HUES48 (cell line): ENCODE data around the gene WNT5B.

Source experiments
- H3K27ac ChIP-seq: one replicate; pipeline ENCODE4 v1.7.0; 2013; ENCODE audit warnings: low read depth, low read length, inconsistent platforms
- H3K27me3 ChIP-seq: 2 replicates; pipeline ENCODE4 v1.6.1; 2013; ENCODE audit warnings: mild to moderate bottlenecking, low read length; ENCODE audit not compliant: control insufficient read depth, insufficient read depth
- H3K36me3 ChIP-seq: 2 replicates; pipeline ENCODE4 v1.6.1; 2013; ENCODE audit warnings: low read length; ENCODE audit not compliant: control insufficient read depth, insufficient read depth
- H3K4me1 ChIP-seq: 2 replicates; pipeline ENCODE4 v1.6.1; 2013; ENCODE audit warnings: mild to moderate bottlenecking, low read length; ENCODE audit not compliant: control insufficient read depth, insufficient read depth
- H3K4me3 ChIP-seq: 2 replicates; pipeline ENCODE4 v1.5.1; 2013; ENCODE audit warnings: mild to moderate bottlenecking, low read depth, low read length
- H3K9ac ChIP-seq: 2 replicates; pipeline ENCODE4 v1.6.1; 2013; ENCODE audit warnings: mild to moderate bottlenecking, low read depth, low read length, moderate library complexity
- H3K9me3 ChIP-seq: 2 replicates; pipeline ENCODE4 v1.6.1; 2013; ENCODE audit warnings: low read length; ENCODE audit not compliant: control insufficient read depth, insufficient read depth

WNT5B gene

GRCh38 chr12:1657688-1658087 lies 28.7 kb downstream of the WNT5B start:
- Histone ChIP-seq H3K9me3 (no peaks in the 10 kb centered on the region), H3K4me1 (no peaks in the 10 kb centered on the region), H3K27me3 (peaks cover 20% of the 10 kb centered on the region), H3K36me3 (no peaks in the 10 kb centered on the region), H3K27ac (no peak overlapping the region), H3K4me3 (no peak overlapping the region), H3K9ac (no peak overlapping the region)

DNA sequence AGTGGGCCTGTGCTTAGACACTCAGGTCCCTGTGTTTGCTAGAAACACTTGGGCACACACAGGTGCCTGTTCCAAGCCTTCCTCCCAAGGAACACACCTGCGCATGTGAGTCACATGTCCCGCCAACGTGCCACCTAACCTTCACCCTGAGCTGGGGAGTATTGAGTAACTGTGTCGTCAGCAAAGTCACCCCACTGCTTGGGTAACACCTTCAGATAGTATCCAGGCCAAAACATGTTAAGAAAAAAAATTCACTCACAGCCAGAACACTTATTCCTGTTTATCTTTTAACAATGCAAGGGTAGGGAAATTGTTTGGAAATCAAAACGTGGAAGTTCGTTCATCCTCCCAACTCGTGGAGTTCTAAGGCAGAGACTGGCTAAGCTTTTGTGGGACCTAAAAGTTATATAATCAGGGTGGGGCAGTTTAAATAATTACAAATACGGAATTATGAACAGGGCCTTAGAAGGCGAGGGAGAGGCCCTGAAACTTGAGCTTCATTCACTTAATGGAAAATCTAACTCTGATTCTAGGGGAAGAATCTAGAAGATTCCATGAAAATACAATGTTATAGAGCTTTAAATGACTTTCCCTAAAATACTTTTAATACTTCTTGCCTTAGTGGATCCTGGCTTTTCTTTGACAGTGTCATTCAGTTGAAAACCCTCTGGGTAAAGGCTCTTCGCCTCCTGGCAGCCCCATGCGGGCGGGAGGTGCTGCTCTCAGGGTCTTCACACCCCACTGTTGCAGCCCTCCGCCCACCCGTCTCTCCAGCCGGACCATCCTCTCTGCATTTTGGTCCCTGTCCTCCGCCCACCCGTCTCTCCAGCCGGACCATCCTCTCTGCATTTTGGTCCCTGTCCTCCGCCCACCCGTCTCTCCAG lies 31.5 kb downstream of the WNT5B start:
- Histone ChIP-seq H3K4me1 (no peaks in the 10 kb centered on the region), H3K9me3 (no peaks in the 10 kb centered on the region), H3K27ac (no peak overlapping the region), H3K27me3 (peaks cover 30% of the 10 kb centered on the region), H3K4me3 (0 out of 2 replicates have a peak overlapping the region, but pooled peaks have one; percentile 16), H3K36me3 (no peaks in the 10 kb centered on the region), H3K9ac (no peak overlapping the region)

DNA sequence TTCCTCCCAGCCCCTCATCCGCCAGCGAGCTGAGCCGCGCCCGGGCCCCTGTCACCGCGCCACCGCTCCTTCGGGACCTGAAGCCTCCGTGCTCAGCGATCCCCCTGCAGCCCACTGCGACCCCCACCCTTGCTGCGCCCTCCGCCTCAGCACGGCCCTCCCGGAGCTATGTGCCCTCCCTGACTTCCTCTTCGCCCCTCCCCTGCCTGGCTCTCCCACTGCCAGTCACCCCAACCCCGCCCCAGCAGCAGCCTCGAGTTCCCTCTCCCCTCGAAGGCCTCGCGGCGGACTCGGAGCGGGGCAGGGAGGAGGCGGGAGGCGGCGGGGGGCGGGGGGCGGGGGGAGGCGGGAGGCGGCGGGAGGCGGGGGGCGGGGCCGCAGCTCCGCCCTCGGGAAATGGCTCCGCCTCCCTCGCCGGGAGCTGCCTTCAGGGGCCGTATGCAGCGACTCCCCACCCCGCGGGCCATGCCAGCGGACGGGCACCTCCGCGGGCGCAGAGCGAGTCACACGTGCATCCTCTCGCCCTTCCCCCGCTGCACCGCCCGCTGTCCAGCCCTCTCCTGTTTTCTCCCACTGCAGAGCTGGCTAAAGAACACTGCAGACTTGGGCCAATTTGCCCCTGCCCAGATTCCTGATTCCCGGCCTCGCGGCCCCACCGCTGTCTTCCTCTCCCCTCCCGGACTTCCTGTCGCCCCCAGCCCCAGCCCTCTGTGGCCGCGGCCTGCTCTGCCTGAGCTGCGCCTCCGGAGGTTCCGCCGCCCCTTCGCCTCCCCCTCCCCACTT lies 32.7 kb downstream of the WNT5B start:
- no peak overlapping the region for H3K27ac ChIP-seq

GRCh38 chr12:1662761-1663439 lies 33.9 kb downstream of the WNT5B start:
- Histone ChIP-seq H3K9ac (peak overlapping the region; percentile 34; the same call in 1 of the 2 replicates), H3K9me3 (no peaks in the 10 kb centered on the region), H3K4me3 (peak overlapping the region; percentile 68), H3K36me3 (no peaks in the 10 kb centered on the region), H3K4me1 (no peaks in the 10 kb centered on the region), H3K27me3 (peaks cover 30% of the 10 kb centered on the region), H3K27ac (peak overlapping the region; percentile 84)

More for the DNA sequence above, 32.7 kb downstream of the WNT5B start:
- H3K9me3 ChIP-seq: no peaks in the 10 kb centered on the region
- peak overlapping the region; percentile 83 for H3K4me3 ChIP-seq
- H3K4me1 ChIP-seq: no peaks in the 10 kb centered on the region
- no peaks in the 10 kb centered on the region for H3K36me3 ChIP-seq
- peaks cover 30% of the 10 kb centered on the region for H3K27me3 ChIP-seq
- H3K9ac ChIP-seq: no peak overlapping the region

DNA sequence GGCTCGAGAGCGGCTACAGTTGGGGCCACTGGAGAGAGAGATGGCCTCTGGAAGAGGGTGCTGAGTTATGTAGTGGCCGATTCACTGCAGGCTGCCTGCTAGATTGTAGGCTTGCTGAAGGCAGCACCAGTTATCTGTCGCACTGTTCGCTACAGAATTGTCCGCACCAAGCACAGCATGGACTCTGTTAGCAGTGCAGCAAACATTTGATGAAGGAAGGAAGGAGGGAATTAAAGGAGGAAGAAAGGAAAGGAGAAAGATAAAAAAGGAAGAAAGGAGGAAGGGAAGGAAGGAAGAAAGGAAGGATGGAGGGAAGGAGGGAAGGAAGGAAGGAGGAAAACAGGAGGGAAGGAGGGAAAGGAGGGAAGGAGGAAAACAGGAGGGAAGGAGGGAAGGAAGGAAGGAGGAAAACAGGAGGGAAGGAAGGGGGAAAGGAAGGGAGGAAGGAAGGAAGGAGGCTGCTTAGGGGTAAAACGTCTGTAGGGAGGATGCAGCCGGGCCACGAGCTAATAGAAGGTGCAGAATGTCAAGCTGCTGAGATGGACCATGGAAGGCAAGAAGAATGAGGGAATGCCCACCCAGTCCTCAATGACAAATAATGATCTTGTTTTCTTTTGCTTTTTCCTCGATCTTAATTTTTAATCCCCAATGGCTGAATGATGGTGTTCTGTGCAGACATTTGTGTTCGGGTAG lies 34.6 kb downstream of the WNT5B start:
- H3K4me1 ChIP-seq: no peaks in the 10 kb centered on the region
- no peak overlapping the region for H3K9ac ChIP-seq
- peaks cover 27% of the 10 kb centered on the region for H3K27me3 ChIP-seq
- no peaks in the 10 kb centered on the region for H3K36me3 ChIP-seq
- no peak overlapping the region for H3K27ac ChIP-seq
- no peaks in the 10 kb centered on the region for H3K9me3 ChIP-seq
- H3K4me3 ChIP-seq: peak overlapping the region; percentile 68; the same call in 1 of the 2 replicates

GRCh38 chr12:1665366-1665765 lies 36.3 kb downstream of the WNT5B start:
- H3K9me3 ChIP-seq: no peaks in the 10 kb centered on the region
- H3K27me3 ChIP-seq: peaks cover 17% of the 10 kb centered on the region
- no peak overlapping the region for H3K9ac ChIP-seq
- H3K36me3 ChIP-seq: no peaks in the 10 kb centered on the region
- no peaks in the 10 kb centered on the region for H3K4me1 ChIP-seq
- no peak overlapping the region for H3K27ac ChIP-seq
- H3K4me3 ChIP-seq: no peak overlapping the region

- H3K4me3 ChIP-seq: no peak overlapping the region
- H3K27ac ChIP-seq: no peak overlapping the region
- H3K4me1 ChIP-seq: no peaks in the 10 kb centered on the region
- H3K9me3 ChIP-seq: no peaks in the 10 kb centered on the region
- peaks cover 11% of the 10 kb centered on the region for H3K27me3 ChIP-seq
- no peaks in the 10 kb centered on the region for H3K36me3 ChIP-seq
- H3K9ac ChIP-seq: no peak overlapping the region
Observed at GRCh38 chr12:1666215-1666614, 37.2 kb downstream of the WNT5B start.

GRCh38 chr12:1666685-1667162 lies 37.7 kb downstream of the WNT5B start:
- no peaks in the 10 kb centered on the region for H3K4me1 ChIP-seq
- no peak overlapping the region for H3K9ac ChIP-seq
- H3K4me3 ChIP-seq: no peak overlapping the region
- H3K9me3 ChIP-seq: no peaks in the 10 kb centered on the region
- H3K27me3 ChIP-seq: peaks cover 11% of the 10 kb centered on the region
- no peak overlapping the region for H3K27ac ChIP-seq
- H3K36me3 ChIP-seq: no peaks in the 10 kb centered on the region

GRCh38 chr12:1668833-1669543 lies 40.0 kb downstream of the WNT5B start:
- Histone ChIP-seq H3K9me3 (no peaks in the 10 kb centered on the region), H3K4me3 (no peak overlapping the region), H3K9ac (no peak overlapping the region), H3K36me3 (no peaks in the 10 kb centered on the region), H3K27me3 (peaks cover 2% of the 10 kb centered on the region), H3K27ac (no peak overlapping the region), H3K4me1 (no peaks in the 10 kb centered on the region)
